Cardiac septum (tissue), 1 donor: Measurements from ENCODE around the gene C6orf52. TPM values are rescaled to one million over a fixed set of nuclear protein-coding genes. Genes with fewer than 3 reads are reported as not detected.
"Not testable (repeated sequence)": the region's sequence is repeated elsewhere in the genome, so short reads cannot be mapped to it uniquely, and the experiment has no call there.

Experiments
- DNase-seq: peaks from one replicate; pipeline ENCODE4 v3.0.0-alpha.2; 2020; ENCODE audit warnings: low spot score
- intact Hi-C: fragments of 100-400 bp; cut with DNase I; formaldehyde crosslinking; loops from one replicate; pipeline ENCODE4 v1.14.0; 2022
- total RNA-seq: library from RNA; stranded (reverse); fragmentation: NEBNext Ultra II Directional; extraction: Animal tissue kit (Norgen Biotek cat#: 25700); gene quantifications from one replicate; pipeline ENCODE4 v1.2.1, GENCODE V29; 2021
- donor health status: DM: no; HTN: no; CAD: no.

C6orf52 gene
- total RNA-seq, 1 donor from 2014 or later, result 1.7 TPM

DNA sequence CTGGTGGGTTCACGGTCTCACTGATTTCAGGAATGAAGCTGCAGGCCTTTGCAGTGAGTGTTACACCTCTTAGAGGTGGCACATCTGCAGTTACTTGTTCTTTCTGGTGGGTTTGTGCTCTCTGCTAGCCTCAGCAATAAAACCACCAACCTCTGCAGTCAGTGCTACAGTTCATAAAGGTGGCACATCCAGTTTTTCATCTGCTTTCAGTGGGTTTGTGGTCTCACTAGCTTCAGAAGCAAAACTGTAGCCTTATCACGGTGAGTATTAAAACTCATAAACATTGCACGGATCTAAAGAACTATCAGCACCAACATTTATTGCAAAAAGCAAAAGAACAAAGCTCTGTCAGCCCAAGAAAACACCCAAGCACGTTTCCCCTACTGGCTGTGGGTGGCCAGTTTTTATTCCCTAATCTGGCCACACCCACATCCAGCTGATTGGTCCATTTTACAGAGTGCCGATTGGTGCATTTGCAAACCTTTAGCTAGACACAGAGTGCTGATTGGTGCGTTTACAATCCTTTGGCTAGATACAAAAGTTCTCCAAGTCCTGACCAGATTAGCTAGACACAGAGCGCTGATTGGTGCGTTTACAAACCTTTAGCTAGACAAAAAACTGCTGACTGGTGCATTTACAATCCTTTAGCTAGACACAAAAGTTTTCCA, 25.0 kb upstream of the C6orf52 start:
- DNase-seq, result no peak

GRCh38 chr6:10713962-10714361, 19.5 kb upstream of the C6orf52 start:
- no peak for DNase-seq
- intact Hi-C loops, result no loop called here

More for the DNA sequence above, 25.0 kb upstream of the C6orf52 start:
- intact Hi-C loops, result no loop called here

- intact Hi-C loops, result loop anchor here (10.0 kb wide), 1 partner anchor 112 kb away; no protein-coding TSS in a partner anchor
- no peak for DNase-seq
Observed at GRCh38 chr6:10696655-10697054, 2.2 kb upstream of the C6orf52 start.

GRCh38 chr6:10695086-10695657, 756 bp upstream of the C6orf52 start:
- intact Hi-C loops, result loop anchor here (2.0 to 10.0 kb wide), 2 partner anchors 52 to 110 kb away; partner anchors contain the start of gene TMEM14B
- no peak for DNase-seq

GRCh38 chr6:10692965-10693538, 1.4 kb downstream of the C6orf52 start:
- DNase-seq, result no peak
- intact Hi-C loops, result loop anchor here (10.0 kb wide), 1 partner anchor 108 kb away; no protein-coding TSS in a partner anchor

DNA sequence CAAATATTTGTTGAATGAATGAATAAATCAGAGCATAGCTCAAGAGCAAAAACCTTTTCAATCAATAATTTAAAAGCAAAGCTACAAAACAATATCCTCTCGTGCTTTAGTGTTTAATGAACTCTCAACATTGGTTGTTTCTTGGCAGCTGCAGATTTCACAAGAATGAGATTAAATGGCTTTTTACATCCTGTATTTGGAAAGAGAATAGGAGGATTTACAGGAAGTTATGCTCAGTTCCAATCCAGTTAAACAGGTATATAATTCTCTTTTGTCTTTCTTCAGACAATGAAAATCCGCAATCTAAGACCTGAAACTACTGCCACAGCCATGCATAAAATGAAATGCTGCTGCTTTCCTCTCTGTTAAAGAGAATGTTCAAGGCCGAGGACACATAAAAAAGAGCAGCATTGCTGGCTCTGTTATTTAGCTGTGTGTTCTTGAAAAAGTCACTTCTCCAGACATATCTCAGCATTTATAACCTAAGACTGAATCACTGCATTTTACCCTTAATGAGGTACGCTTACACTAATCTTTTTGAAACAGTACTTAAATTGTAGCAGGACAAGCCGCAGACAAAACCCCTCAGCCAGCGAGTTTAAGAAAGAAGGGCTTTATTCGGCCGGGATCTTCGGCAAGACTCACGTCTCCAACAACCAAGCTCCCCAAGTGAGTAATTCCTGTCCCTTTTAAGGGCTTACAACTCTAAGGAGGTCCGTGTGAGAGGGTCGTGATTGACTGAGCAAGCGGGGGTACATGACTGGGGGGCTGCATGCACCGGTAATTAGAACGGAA, 3.6 kb downstream of the C6orf52 start:
- intact Hi-C loops, result loop anchor here (10.0 kb wide), 1 partner anchor 106 kb away; no protein-coding TSS in a partner anchor
- DNase-seq, result no peak

GRCh38 chr6:10687582-10687981, 6.8 kb downstream of the C6orf52 start:
- intact Hi-C loops, result no loop called here
- no peak for DNase-seq

DNA sequence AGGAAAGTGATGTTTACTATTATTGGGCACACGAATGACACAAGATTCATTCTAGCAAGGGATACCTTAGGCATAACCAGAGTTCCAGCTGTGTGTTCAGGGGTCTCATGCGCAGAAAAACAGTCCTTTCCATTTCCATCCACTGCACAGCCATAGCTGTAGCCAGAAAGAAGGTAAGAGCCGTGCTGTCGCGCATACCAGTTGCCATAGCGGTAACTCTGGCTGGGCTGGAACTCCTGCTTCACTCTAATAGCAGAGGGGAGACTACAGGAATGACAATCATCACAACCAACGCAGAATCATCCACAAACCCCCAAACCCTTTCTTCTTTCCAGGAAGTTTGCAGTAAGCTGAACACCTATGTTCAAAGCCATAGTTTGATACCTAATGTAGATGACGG, 7.5 kb downstream of the C6orf52 start:
- intact Hi-C loops, result no loop called here
- DNase-seq, result no peak

GRCh38 chr6:10685092-10685915, 9.1 kb downstream of the C6orf52 start:
- no peak for DNase-seq

DNA sequence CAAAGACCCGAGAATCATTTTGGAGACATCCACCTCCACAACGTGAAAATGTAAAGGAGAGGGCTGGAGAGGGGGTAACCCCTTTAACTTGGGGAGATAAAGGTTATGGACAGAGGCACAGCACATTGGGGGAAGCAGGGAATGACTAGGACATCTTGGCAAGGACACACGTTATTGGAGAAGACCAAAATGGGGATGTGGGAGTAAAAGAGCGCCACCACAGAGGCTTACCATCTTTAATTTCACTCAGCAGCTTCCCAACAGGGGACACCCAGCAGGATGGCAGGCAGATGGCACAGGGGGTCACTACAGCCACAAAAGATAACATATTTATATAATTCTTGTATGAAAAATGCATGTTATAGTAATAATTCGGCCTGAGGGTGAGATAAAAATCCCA, 9.8 kb downstream of the C6orf52 start:
- no peak for DNase-seq
- intact Hi-C loops, result no loop called here

More at GRCh38 chr6:10685092-10685915, 9.1 kb downstream of the C6orf52 start:
- intact Hi-C loops, result no loop called here

DNA sequence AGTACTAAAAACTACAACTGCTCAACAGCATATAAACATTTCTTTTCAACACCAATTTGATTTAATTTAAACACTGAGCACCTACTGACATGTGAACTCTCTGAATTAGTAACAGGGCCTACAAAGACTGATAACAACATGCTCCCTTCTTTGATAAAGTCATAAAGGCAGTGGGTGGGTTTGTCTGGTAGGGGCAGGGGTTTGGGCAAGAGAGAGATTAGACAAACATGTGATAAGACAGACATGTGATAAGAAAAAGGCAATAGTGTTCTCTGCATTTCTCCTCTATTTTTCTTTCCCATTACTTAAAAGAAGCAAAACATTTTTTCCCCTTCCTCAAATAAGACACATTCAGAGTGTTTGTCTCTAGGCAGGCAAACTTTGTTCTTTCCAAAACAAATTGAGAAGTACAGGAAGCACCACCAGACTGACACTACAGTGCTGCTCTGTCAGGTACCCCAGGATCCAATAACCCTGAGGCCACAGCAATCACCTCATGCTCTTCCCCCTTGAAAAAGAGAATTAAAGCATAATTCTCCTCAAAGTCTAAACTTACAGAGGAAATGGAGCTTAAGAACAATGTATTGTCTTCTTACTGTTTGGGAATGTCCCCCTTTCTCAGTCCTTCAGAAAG, 11.9 kb downstream of the C6orf52 start:
- intact Hi-C loops, result no loop called here
- no peak for DNase-seq

DNA sequence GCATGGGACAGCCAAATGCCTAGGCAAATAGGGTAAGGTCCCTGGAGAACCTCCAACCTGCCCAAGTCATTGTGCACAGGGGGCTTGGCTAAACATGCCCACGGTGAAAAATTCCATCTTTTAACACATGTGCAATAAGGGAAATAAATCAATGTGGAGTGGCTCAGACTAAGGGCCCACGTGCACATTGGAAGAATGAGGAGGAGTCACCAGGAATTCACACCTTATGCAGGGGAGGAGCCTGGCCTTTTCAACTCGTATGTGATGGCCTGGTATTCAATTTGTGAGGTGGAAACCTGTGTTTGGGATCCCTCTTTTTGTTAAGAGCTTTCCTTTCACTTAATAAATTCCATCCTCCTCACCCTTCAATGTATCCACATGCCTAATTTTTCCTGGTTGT, 12.6 kb downstream of the C6orf52 start:
- intact Hi-C loops, result no loop called here
- DNase-seq, result no peak

- DNase-seq, result no peak
- intact Hi-C loops, result no loop called here
Observed at GRCh38 chr6:10678456-10678855, 16.0 kb downstream of the C6orf52 start.

DNA sequence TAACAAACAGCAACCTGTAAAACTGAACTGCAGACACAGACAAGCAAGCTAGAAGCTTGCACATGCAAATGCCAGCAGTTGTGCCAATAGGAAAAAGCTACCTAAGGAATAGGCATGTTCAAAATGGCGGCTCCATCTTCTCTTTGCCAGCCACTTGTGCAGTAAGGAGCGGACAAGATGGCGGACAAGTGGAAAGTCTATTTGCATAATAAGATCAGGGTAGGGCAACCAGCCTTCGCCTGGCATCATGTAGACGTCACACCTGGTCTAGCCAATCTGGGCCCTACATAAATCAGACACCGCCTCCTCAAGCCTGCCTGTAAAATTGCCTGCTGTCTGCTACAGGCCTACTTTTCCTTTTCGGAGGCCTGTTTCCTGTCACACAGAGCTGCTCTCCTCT, 18.0 kb downstream of the C6orf52 start:
- intact Hi-C loops, result no loop called here
- DNase-seq, result no peak

- intact Hi-C loops, result no loop called here
- DNase-seq, result no peak
Observed at GRCh38 chr6:10668126-10668917, 26.1 kb downstream of the C6orf52 start.

- DNase-seq, intact Hi-C loops: not testable (repeated sequence)
Observed at GRCh38 chr6:10665595-10665994, 28.8 kb downstream of the C6orf52 start.

DNA sequence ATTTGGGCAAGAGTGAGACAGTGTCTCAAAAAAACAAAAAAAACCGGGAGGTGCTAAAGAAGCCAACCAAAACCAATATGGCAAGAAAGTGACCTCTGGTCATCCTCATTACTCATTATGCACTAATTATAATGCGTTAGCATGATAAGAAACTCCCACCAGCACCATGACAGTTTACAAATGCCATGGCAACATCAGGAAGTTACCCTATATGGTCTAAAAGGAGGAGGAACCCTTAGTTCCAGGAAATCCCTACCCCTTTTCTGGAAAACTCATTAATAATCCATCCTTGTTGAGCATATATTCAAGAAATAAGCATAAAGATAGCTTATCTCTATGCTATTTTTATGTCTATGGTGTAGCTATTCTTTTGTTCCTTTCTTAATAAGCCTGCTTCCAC, 31.7 kb downstream of the C6orf52 start:
- DNase-seq, result no peak
- intact Hi-C loops, result no loop called here

DNA sequence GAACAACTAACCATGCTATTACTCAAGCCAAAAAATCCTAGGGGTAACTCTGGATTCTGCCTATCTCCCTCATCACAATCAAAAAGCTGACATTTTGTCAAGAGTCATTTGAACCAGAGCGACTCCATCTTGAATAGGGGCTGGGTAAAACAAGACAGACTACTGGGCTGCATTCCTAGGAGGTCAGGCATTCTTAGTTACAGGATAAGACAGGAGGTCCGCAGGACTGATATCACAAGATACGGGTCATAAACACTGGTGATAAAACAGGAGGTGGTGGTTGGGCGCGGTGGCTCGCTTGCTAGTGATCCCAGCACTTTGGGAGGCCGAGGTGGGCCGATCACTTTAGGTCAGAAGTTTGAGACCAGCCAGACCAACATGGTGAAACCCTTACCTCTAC, 32.2 kb downstream of the C6orf52 start:
- no peak for DNase-seq
- intact Hi-C loops, result no loop called here
